Stomach (tissue), 19 donors: Measurements from ENCODE around the gene FAM228B. TPM values are rescaled to one million over a fixed set of nuclear protein-coding genes. Genes with fewer than 3 reads are reported as not detected.

Experiments
- DNase-seq, 2 donors: peaks; one replicate each; pipeline versions ENCODE4 v3.0.0 to v3.0.0-alpha.2; 2013 to 2019
- H3K27ac ChIP-seq, 5 donors: fragments of 200-600 bp in 4 of 5; sonication (generic) in 4 of 5; one replicate each; pipeline ENCODE4 v1.5.1; 2013 to 2019; ENCODE audit warnings: mild to moderate bottlenecking in 1 of 5, moderate library complexity in 1 of 5
- H3K27me3 ChIP-seq, 3 donors: fragments of 200-600 bp; sonication (generic); one replicate each; pipeline ENCODE4 v1.5.1; 2017 to 2019; ENCODE audit warnings: mixed run types in 1 of 3
- H3K36me3 ChIP-seq, 4 donors: fragments of 200-600 bp; sonication (generic); 1 replicate in 3 of 4; 2 replicates in 1 of 4; pipeline ENCODE4 v1.5.1; 2016 to 2019
- H3K4me1 ChIP-seq, 4 donors: fragments of 200-600 bp; sonication (generic); one replicate each; pipeline ENCODE4 v1.5.1; 2016 to 2019
- H3K4me3 ChIP-seq, 4 donors: fragments of 200-600 bp; sonication (generic) in 3 of 4; one replicate each; pipeline ENCODE4 v1.5.1; 2016 to 2019; ENCODE audit warnings: mild to moderate bottlenecking in 1 of 4
- H3K9me3 ChIP-seq, 4 donors: fragments of 200-600 bp; sonication (generic); one replicate each; pipeline ENCODE4 v1.5.1; 2016 to 2019
- CTCF ChIP-seq, 7 experiments: fragments of 450-650 bp in 4 of 7; fragments of 200-600 bp in 3 of 7; sonication (generic) in 3 of 7; IDR thresholded peaks; one replicate each; pipeline ENCODE4 v1.5.1; 2016 to 2019; ENCODE audit warnings: antibody characterized with exemption in 7 of 7, control low read depth in 2 of 7, mild to moderate bottlenecking in 1 of 7
- EP300 ChIP-seq: sonication (generic); formaldehyde crosslinking; IDR thresholded peaks from one replicate; pipeline ENCODE4 v1.6.1; 2017; ENCODE audit warnings: antibody characterized with exemption
- POLR2A ChIP-seq, 4 donors: fragments of 450-650 bp; IDR thresholded peaks; one replicate each; pipeline ENCODE4 v1.6.1; 2016; ENCODE audit warnings: antibody characterized with exemption in 4 of 4, control low read depth in 2 of 4, mild to moderate bottlenecking in 1 of 4, moderate library complexity in 1 of 4
- POLR2AphosphoS5 ChIP-seq, 3 donors: sonication (generic); formaldehyde crosslinking; IDR thresholded peaks; one replicate each; pipeline ENCODE4 v1.6.1; 2016; ENCODE audit warnings: antibody characterized with exemption in 3 of 3
- WGBS, 5 donors: extraction: QIAGEN DNeasy Blood & Tissue Kit in 3 of 5; methylation state at CpG; one replicate each; pipeline versions ENCODE4 v1.1.5 to v1.1.7; 2013 to 2018; 5-methylcytosine and 5-hydroxymethylcytosine counted together
- intact Hi-C: fragments of 100-400 bp; cut with DNase I; formaldehyde crosslinking; loops from one replicate; pipeline ENCODE4 v1.15.1; 2023; ENCODE audit warnings: low total_unique reads
- long read RNA-seq, 10 donors: transcript quantifications; one replicate each; lab custom pipeline, GENCODE V29; 2026
- polyA plus RNA-seq, 3 donors: library from polyadenylated mRNA; stranded (reverse); fragments of 200-250 nt; gene quantifications; one replicate each; pipeline ENCODE4 v1.2.3, GENCODE V29; 2013
- total RNA-seq, 5 donors: library from RNA; depleted of rRNA; stranded (reverse); fragments of >200 nt; gene quantifications; one replicate each; pipeline versions ENCODE4 v1.1.0 to v1.2.3, GENCODE V29; 2014 to 2016
- donor health status: healthy with polysubstance abuse.
- donor health status: Bipolar disorder and iron deficiency.
- donor health status: healthy.

The FAM228B gene
- total RNA-seq (10 to 100 TPM in 3 of 5 donors, 1 to 10 TPM in 1, not detected in 1; 8.5 to 43.2 (median 26.0) TPM), polyA plus RNA-seq (10 to 100 TPM in 2 of 3 donors, 1 to 10 TPM in 1; 8.4 to 15.9 (median 11.9) TPM)
- long read RNA-seq, donor 1, partial matches to known transcripts, result 0 of 1 reads
- long read RNA-seq, donor 1, other reads (novel, unspliced or antisense), result 0 of 1 reads
- long read RNA-seq, donor 2, result 0 reads
- long read RNA-seq, donor 3, result 0 reads
- long read RNA-seq, donor 4, result 0 reads
- long read RNA-seq, donor 5, partial matches to known transcripts, result 6 of 13 reads
- long read RNA-seq, donor 5, other reads (novel, unspliced or antisense), result 7 of 13 reads
- long read RNA-seq, donor 6, result 0 reads
- long read RNA-seq, donor 7, result 0 reads
- long read RNA-seq, donor 8, partial matches to known transcripts, result 10 of 15 reads
- long read RNA-seq, donor 8, other reads (novel, unspliced or antisense), result 5 of 15 reads
- long read RNA-seq, donor 9, partial matches to known transcripts, result 25 of 34 reads
- long read RNA-seq, donor 9, other reads (novel, unspliced or antisense), result 8 of 34 reads
- long read RNA-seq, donor 10, result 0 reads

GRCh38 chr2:24123195-24123921 is at the start of gene FAM228B, which contains the start of gene PFN4:
TSS of gene FAM228B (plus strand) at chr2:24123469. CDS start at chr2:24124362, 893 bp downstream.
TSS of gene PFN4 (minus strand) at chr2:24123334. CDS start at chr2:24122535, 799 bp downstream.
- peak within 1 kb of the TSS; percentile 73 to 77 (median 75) for H3K4me3 ChIP-seq
- intact Hi-C loops, result no loop called here
- H3K9me3 ChIP-seq, result no peaks in the 10 kb centered on the region
- H3K27me3 ChIP-seq, result no peaks in the 10 kb centered on the region
- peak; percentile 87 to 97 for DNase-seq
- H3K36me3 ChIP-seq, result no peaks in the 10 kb centered on the region
- peak within 1 kb of the TSS; percentile 90 to 96 (median 95) for H3K27ac ChIP-seq
- WGBS, 5 donors, result 0% methylated on average over 16 to 103 of the region's 103 CpGs
- H3K4me1 ChIP-seq, result peaks cover 0 to 21% (median 15%) of the 10 kb centered on the region in 4 donors
- TF ChIP-seq POLR2AphosphoS5 (IDR thresholded peaks at IDR 0.05) (peak; percentile 41 to 90 (median 84)), EP300 (no peak), POLR2A (IDR thresholded peaks at IDR 0.05) (no peak), CTCF (IDR thresholded peaks at IDR 0.05) (no peak)

- WGBS, 5 donors, result 79 to 90% (median 87%) methylated on average over 6 of the region's 6 CpGs
- Histone ChIP-seq H3K4me1 (peaks cover 17 to 37% (median 31%) of the 10 kb centered on the region in 4 donors), H3K27ac (no peak overlapping the region), H3K9me3 (no peaks in the 10 kb centered on the region), H3K4me3 (no peak overlapping the region), H3K36me3 (peaks cover 10 to 60% (median 52%) of the 10 kb centered on the region in 4 donors), H3K27me3 (no peaks in the 10 kb centered on the region)
- intact Hi-C loops, result loop anchor here (10.0 kb wide), 1 partner anchor 149 kb away; the partner anchor contains the start of gene ATAD2B
- DNase-seq, result no peak
- TF ChIP-seq POLR2AphosphoS5 (IDR thresholded peaks at IDR 0.05) (no peak), POLR2A (IDR thresholded peaks at IDR 0.05) (no peak), CTCF (IDR thresholded peaks at IDR 0.05) (no peak), EP300 (no peak)
Observed at GRCh38 chr2:24073816-24074215, 49.5 kb upstream of the FAM228B start.

GRCh38 chr2:24075259-24075658 is 48.0 kb upstream of the FAM228B start:
- 50 to 57% (median 52%) methylated on average over 5 of the region's 5 CpGs for WGBS, 5 donors
- TF ChIP-seq POLR2A (IDR thresholded peaks at IDR 0.05), result no peak
- no peak for TF ChIP-seq POLR2AphosphoS5 (IDR thresholded peaks at IDR 0.05)
- TF ChIP-seq EP300, result no peak
- TF ChIP-seq CTCF (IDR thresholded peaks at IDR 0.05), result no peak
- Histone ChIP-seq H3K27me3 (no peaks in the 10 kb centered on the region), H3K36me3 (peaks cover 5 to 60% (median 50%) of the 10 kb centered on the region in 4 donors), H3K27ac (peak overlapping the region in 4 of 5 donors; percentile 90 to 95 (median 94)), H3K9me3 (no peaks in the 10 kb centered on the region), H3K4me3 (peak overlapping the region; percentile 73 to 90 (median 80)), H3K4me1 (peaks cover 17 to 37% (median 31%) of the 10 kb centered on the region in 4 donors)
- intact Hi-C loops, result loop anchor here (10.0 kb wide), 1 partner anchor 150 kb away; the partner anchor contains the start of gene ATAD2B
- DNase-seq, result no peak
